Activated CD4-positive, alpha-beta T cell treated with anti-CD3 and anti-CD28 coated beads, Interleukin-2, amount 10 ng/mL, durations not matched to agents 24 days and 14 days (primary cell): ENCODE measurements around the gene CFAP126. TPM values are rescaled to one million over a fixed set of nuclear protein-coding genes. Genes with fewer than 3 reads are reported as not detected.

ENCODE experiments used
- total RNA-seq: library from RNA; stranded (reverse); gene quantifications from 2 replicates; pipeline ENCODE4 v1.2.3, GENCODE V29; 2022

Gene CFAP126
- total RNA-seq, 1 donor from 2014 or later: not detected

Other genes with a start within 250 kb of the CFAP126 start
- 173 and 178 TPM in 2 replicates for gene PFDN2, start 249.8 kb downstream of the CFAP126 start, total RNA-seq
- gene NIT1, start 249.8 kb downstream of the CFAP126 start, total RNA-seq: 46.7 and 48.2 TPM in 2 replicates
- gene DEDD, start 235.2 kb downstream of the CFAP126 start, total RNA-seq: 45.7 and 46.2 TPM in 2 replicates
- 84.2 and 86.6 TPM in 2 replicates for gene UFC1, start 213.9 kb downstream of the CFAP126 start, total RNA-seq
- gene USP21, start 208.4 kb downstream of the CFAP126 start, total RNA-seq: 32.7 and 34.7 TPM in 2 replicates
- gene PPOX, start 201.4 kb downstream of the CFAP126 start, total RNA-seq: 28.6 and 31.1 TPM in 2 replicates
- 65.1 and 69.9 TPM in 2 replicates for gene B4GALT3, start 190.4 kb downstream of the CFAP126 start, total RNA-seq
- 0.33 and 0.66 TPM in 2 replicates for gene ADAMTS4, start 168.8 kb downstream of the CFAP126 start, total RNA-seq
- gene NDUFS2, start 165.5 kb downstream of the CFAP126 start, total RNA-seq: 88.4 and 89.6 TPM in 2 replicates
- 0.63 TPM in 1 of 2 replicates, not detected in the other for gene FCER1G, start 152.6 kb downstream of the CFAP126 start, total RNA-seq
- not detected in 2 replicates for gene APOA2, start 144.2 kb downstream of the CFAP126 start, total RNA-seq
- 25.6 and 28.4 TPM in 2 replicates for gene TOMM40L, start 141.8 kb downstream of the CFAP126 start, total RNA-seq
- not detected in 2 replicates for gene NR1I3, start 129.7 kb downstream of the CFAP126 start, total RNA-seq
- 0.14 TPM in 1 of 2 replicates, not detected in the other for gene PCP4L1, start 109.1 kb downstream of the CFAP126 start, total RNA-seq
- 2.8 and 3.0 TPM in 2 replicates for gene MPZ, start 57.9 kb downstream of the CFAP126 start, total RNA-seq
- gene SDHC, start 53.5 kb downstream of the CFAP126 start, total RNA-seq: 174 and 182 TPM in 2 replicates
- not detected in 2 replicates for gene FCGR2A, start 137.6 kb upstream of the CFAP126 start, total RNA-seq
- gene HSPA6, start 156.7 kb upstream of the CFAP126 start, total RNA-seq: 0.91 and 1.2 TPM in 2 replicates
- not detected in 2 replicates for gene FCGR3A, start 181.9 kb upstream of the CFAP126 start, total RNA-seq